Colonic mucosa (tissue), 4 donors: Measurements from ENCODE around the gene ART4. TPM values are rescaled to one million over a fixed set of nuclear protein-coding genes. Genes with fewer than 3 reads are reported as not detected.

Experiments used
- DNase-seq: peaks from one replicate; pipeline ENCODE4 v3.0.0-alpha.2; 2020
- H3K27ac ChIP-seq: fragments of 200-600 bp; one replicate; pipeline ENCODE4 v1.8.0; 2021
- H3K27me3 ChIP-seq: fragments of 200-600 bp; one replicate; pipeline ENCODE4 v1.8.0; 2021
- H3K36me3 ChIP-seq: fragments of 200-600 bp; one replicate; pipeline ENCODE4 v1.8.0; 2021
- H3K4me1 ChIP-seq: fragments of 200-600 bp; one replicate; pipeline ENCODE4 v1.8.0; 2021; ENCODE audit warnings: mild to moderate bottlenecking
- H3K4me3 ChIP-seq: fragments of 200-600 bp; one replicate; pipeline ENCODE4 v1.8.0; 2021
- H3K9ac ChIP-seq, 2 donors: one replicate each; pipeline ENCODE4 v1.7.0; 2013; ENCODE audit warnings: control low read depth in 2 of 2, low read depth in 2 of 2, low read length in 2 of 2
- H3K9me3 ChIP-seq: fragments of 200-600 bp; one replicate; pipeline ENCODE4 v1.8.0; 2021
- intact Hi-C: fragments of 100-400 bp; cut with DNase I; formaldehyde crosslinking; loops from one replicate; pipeline ENCODE4 v1.14.1; 2022
- total RNA-seq, 2 donors: library from RNA; stranded (reverse); fragmentation: NEBNext Ultra II Directional in 1 of 2; extraction: Animal tissue kit (Norgen Biotek cat#: 25700) in 1 of 2; gene quantifications; one replicate each; pipeline ENCODE4 v1.2.1, GENCODE V29; 2021
- TF ChIP-seq, protein P1 (sequence below): fragments of 200-600 bp; IDR thresholded peaks from one replicate; pipeline ENCODE4 v1.8.0; 2022; ENCODE audit warnings: antibody characterized with exemption, mild to moderate bottlenecking
- donor health status: healthy.
- donor health status: DM: no; HTN: no; CAD: no.
- donor health status: DM: no; HTN: no; CAD: no.

The ART4 gene
- total RNA-seq, 2 donors from 2014 or later = 0.49 TPM; not detected in 1

DNA sequence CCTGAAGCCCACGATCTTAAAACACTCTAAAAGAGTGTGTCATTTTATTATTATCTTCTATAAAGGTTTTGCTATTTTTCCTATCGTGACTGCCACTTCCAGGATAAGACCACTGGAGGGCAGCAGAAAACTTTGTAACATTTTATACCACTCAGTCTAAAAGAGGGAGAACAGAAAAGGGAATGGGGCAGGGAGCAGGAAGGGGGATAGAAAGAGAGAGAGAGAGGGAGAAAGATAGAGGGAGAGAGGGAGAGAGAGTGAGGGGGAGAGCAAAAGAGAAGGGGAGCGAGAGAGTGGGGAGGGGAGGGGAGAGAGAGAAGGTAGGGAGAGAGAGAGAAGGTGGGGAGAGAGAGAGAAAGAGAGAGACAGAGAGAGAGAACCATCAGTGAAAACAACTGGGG is 2.0 kb upstream of the ART4 start:
- Histone ChIP-seq H3K4me1 (no peaks in the 10 kb centered on the region), H3K9ac (no peak overlapping the region), H3K4me3 (no peak overlapping the region), H3K27ac (no peak overlapping the region), H3K36me3 (no peaks in the 10 kb centered on the region), H3K9me3 (no peaks in the 10 kb centered on the region), H3K27me3 (no peaks in the 10 kb centered on the region)
- TF ChIP-seq, protein P1, sequence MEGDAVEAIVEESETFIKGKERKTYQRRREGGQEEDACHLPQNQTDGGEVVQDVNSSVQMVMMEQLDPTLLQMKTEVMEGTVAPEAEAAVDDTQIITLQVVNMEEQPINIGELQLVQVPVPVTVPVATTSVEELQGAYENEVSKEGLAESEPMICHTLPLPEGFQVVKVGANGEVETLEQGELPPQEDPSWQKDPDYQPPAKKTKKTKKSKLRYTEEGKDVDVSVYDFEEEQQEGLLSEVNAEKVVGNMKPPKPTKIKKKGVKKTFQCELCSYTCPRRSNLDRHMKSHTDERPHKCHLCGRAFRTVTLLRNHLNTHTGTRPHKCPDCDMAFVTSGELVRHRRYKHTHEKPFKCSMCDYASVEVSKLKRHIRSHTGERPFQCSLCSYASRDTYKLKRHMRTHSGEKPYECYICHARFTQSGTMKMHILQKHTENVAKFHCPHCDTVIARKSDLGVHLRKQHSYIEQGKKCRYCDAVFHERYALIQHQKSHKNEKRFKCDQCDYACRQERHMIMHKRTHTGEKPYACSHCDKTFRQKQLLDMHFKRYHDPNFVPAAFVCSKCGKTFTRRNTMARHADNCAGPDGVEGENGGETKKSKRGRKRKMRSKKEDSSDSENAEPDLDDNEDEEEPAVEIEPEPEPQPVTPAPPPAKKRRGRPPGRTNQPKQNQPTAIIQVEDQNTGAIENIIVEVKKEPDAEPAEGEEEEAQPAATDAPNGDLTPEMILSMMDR = peak; percentile 69
- DNase-seq = peak; percentile 68
- intact Hi-C loops = loop anchor here (1.0 to 10.0 kb wide), 3 partner anchors 35 to 150 kb away; no protein-coding TSS in a partner anchor

DNA sequence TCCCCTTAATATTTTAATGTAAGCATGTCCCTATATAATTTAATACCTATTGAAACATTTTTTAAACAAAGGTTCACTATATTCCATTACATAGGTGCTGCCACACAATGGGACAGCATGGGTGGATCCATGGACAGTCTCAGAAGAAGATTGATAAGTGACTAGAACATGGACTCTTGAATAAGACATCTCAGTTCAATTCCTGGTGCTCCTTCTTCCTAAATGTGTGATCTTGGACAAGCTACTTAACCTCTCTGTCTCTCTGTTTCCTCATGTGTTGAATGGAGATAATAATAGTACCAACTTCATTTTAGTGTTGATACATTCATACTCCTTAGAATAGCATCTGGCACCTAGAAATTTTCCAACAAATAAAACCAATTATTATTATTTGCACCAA is 1.1 kb upstream of the ART4 start:
- Histone ChIP-seq H3K4me1 (no peaks in the 10 kb centered on the region), H3K9ac (no peak overlapping the region), H3K4me3 (no peak overlapping the region), H3K9me3 (no peaks in the 10 kb centered on the region), H3K27me3 (no peaks in the 10 kb centered on the region), H3K36me3 (no peaks in the 10 kb centered on the region), H3K27ac (no peak overlapping the region)
- TF ChIP-seq, protein P1 = no peak
- no peak for DNase-seq
- intact Hi-C loops = loop anchor here (2.0 to 10.0 kb wide), 3 partner anchors 34 to 428 kb away; no protein-coding TSS in a partner anchor

DNA sequence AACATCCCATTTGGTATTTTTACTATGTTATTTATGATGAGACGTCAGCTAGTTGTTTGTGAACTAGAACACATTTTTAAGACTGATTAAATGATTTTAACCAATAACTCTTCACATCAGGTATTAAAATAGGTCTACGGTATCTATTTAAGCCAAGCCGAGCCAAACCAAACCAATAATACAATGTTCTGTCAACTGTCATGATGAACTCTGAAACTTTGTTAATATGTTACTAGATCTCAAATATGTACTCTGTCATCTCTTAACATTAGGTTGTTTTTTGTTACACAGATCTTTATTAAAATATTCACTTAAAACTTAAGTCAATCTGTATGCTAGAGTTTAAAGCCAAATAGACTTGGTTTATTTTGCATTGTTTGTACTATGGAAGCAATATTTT is 1.0 kb downstream of the ART4 start:
- Histone ChIP-seq H3K27ac (no peak overlapping the region), H3K4me3 (no peak overlapping the region), H3K9ac (no peak overlapping the region), H3K36me3 (no peaks in the 10 kb centered on the region), H3K27me3 (no peaks in the 10 kb centered on the region), H3K4me1 (no peaks in the 10 kb centered on the region), H3K9me3 (no peaks in the 10 kb centered on the region)
- intact Hi-C loops = loop anchor here (5.0 to 10.0 kb wide), 2 partner anchors 118 to 430 kb away; no protein-coding TSS in a partner anchor
- DNase-seq = no peak
- TF ChIP-seq, protein P1 = no peak

DNA sequence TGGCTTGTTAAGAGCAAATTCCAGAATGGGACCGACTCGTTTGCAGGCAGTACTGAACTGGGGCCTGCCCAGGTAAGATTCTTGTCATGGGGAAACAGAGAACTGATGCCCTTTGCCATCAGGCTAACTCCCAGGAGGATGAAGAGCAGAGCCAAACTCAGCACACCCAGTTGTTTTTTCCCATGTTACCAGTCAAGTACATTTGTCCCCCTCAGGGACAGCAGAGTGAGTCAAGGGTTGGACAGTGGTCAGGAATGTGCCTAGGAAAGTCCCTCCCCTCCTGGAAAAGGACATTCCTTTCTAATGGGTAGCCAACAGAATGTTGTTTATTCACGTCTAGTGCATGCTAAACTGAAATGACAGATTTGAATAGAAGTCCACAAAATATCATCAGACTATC is 1.6 kb downstream of the ART4 start:
- no peaks in the 10 kb centered on the region for H3K9me3 ChIP-seq
- no peak for DNase-seq
- H3K36me3 ChIP-seq = no peaks in the 10 kb centered on the region
- TF ChIP-seq, protein P1 = no peak
- intact Hi-C loops = loop anchor here (5.0 to 10.0 kb wide), 2 partner anchors 117 to 431 kb away; no protein-coding TSS in a partner anchor
- no peak overlapping the region for H3K27ac ChIP-seq
- no peaks in the 10 kb centered on the region for H3K27me3 ChIP-seq
- H3K9ac ChIP-seq = no peak overlapping the region
- H3K4me3 ChIP-seq = no peak overlapping the region
- H3K4me1 ChIP-seq = no peaks in the 10 kb centered on the region

DNA sequence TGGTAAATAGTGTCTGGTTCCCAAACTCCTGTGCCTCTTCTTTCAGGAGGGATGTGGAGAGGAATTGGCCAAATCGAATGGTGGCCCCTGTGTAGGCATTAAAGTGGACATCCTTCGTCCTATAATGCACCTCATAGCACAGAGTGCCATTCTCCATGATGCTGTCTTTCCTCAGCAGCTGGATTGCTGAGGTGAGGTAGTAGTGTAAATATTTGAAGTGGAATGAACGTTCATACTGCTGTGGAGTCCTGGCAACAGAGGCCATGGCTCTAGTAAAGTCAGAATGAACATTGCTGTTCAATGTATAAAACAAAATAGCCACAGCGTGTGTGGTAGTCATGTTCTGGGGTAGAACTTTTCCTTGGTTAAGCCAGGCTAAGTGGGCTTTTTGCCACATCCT is 2.7 kb downstream of the ART4 start:
- Histone ChIP-seq H3K9me3 (no peaks in the 10 kb centered on the region), H3K4me1 (no peaks in the 10 kb centered on the region), H3K9ac (no peak overlapping the region), H3K27me3 (no peaks in the 10 kb centered on the region), H3K27ac (no peak overlapping the region), H3K4me3 (no peak overlapping the region), H3K36me3 (no peaks in the 10 kb centered on the region)
- no peak for DNase-seq
- intact Hi-C loops = loop anchor here (5.0 to 10.0 kb wide), 2 partner anchors 116 to 432 kb away; no protein-coding TSS in a partner anchor
- TF ChIP-seq, protein P1 = no peak
